CD1c-positive myeloid dendritic cell (primary cell): ENCODE measurements around the gene BTG1.

ENCODE experiments used
- DNase-seq: peaks from one replicate; pipeline ENCODE4 v3.0.0-alpha.2; 2016; ENCODE audit errors: extremely low spot score

BTG1 gene

GRCh38 chr12:92133795-92134637 lies 11.6 kb downstream of the BTG1 start:
- DNase-seq: peak; percentile 85

GRCh38 chr12:92133171-92133570 lies 12.5 kb downstream of the BTG1 start:
- no peak for DNase-seq

- no peak for DNase-seq
These were observed 13.4 kb downstream of the BTG1 start for GRCh38 chr12:92132288-92132687.

- DNase-seq: peak; percentile 49
These were observed 14.6 kb downstream of the BTG1 start for GRCh38 chr12:92130999-92131398.

- no peak for DNase-seq
These were observed 16.0 kb downstream of the BTG1 start for GRCh38 chr12:92129609-92130008.

- DNase-seq: no peak
These were observed 17.0 kb downstream of the BTG1 start for GRCh38 chr12:92128612-92129011.

- no peak for DNase-seq
These were observed 21.0 kb downstream of the BTG1 start for GRCh38 chr12:92124689-92125029.

GRCh38 chr12:92123780-92124688 lies 21.6 kb downstream of the BTG1 start:
- peak; percentile 74 for DNase-seq

GRCh38 chr12:92122941-92123779 lies 22.5 kb downstream of the BTG1 start:
- DNase-seq: no peak

- no peak for DNase-seq
These were observed 23.8 kb downstream of the BTG1 start for GRCh38 chr12:92121826-92122225.

- no peak for DNase-seq
These were observed 26.7 kb downstream of the BTG1 start for GRCh38 chr12:92118826-92119536.

- no peak for DNase-seq
These were observed 30.8 kb downstream of the BTG1 start for GRCh38 chr12:92114834-92115233.

GRCh38 chr12:92111256-92111655 lies 34.4 kb downstream of the BTG1 start:
- DNase-seq: no peak

GRCh38 chr12:92110083-92110640 lies 35.5 kb downstream of the BTG1 start:
- no peak for DNase-seq

GRCh38 chr12:92109613-92110012 lies 36.0 kb downstream of the BTG1 start:
- DNase-seq: no peak

- no peak for DNase-seq
These were observed 37.0 kb downstream of the BTG1 start for GRCh38 chr12:92108651-92109050.

- no peak for DNase-seq
These were observed 38.0 kb downstream of the BTG1 start for GRCh38 chr12:92107621-92108131.

- no peak for DNase-seq
These were observed 38.6 kb downstream of the BTG1 start for GRCh38 chr12:92107094-92107493.

GRCh38 chr12:92105676-92106075 lies 40.0 kb downstream of the BTG1 start:
- peak; percentile 24 for DNase-seq

- no peak for DNase-seq
These were observed 40.5 kb downstream of the BTG1 start for GRCh38 chr12:92105110-92105509.

GRCh38 chr12:92102606-92103005 lies 43.0 kb downstream of the BTG1 start:
- DNase-seq: no peak
